ENCODE data around the gene DLX1. TPM values are rescaled to one million over a fixed set of nuclear protein-coding genes. Genes with fewer than 3 reads are reported as not detected.

DLX1 gene
- total RNA-seq, 1 experiment from 2014 or later: 7.6 TPM

- intact Hi-C loops (cut with micrococcal nuclease): loop anchor here (2.0 kb wide), 2 partner anchors 46 to 56 kb away; partner anchors contain the start of gene DLX1
- H3F3A ChIP-seq (ENCODE audit: low read length, unreplicated experiment): no peaks in the 10 kb centered on the region
- ChIA-PET CTCF (interaction anchor here (0.6 kb wide), 2 partner anchors 106 to 412 kb away, joined by 3 to 4 read pairs; no protein-coding TSS in a partner anchor), POLR2A (ENCODE audit: unreplicated experiment) (interaction anchor here (0.6 kb wide), 1 partner anchor 33 kb away, joined by 8 read pairs; no protein-coding TSS in a partner anchor)
- no peaks in the 10 kb centered on the region for H3K79me2 ChIP-seq (ENCODE audit: low read length)
- no peaks in the 10 kb centered on the region for H3K27me3 ChIP-seq (ENCODE audit: low read length)
- peak overlapping the region; percentile 65 for H3K27ac ChIP-seq (ENCODE audit: low read length)
- H3K4me2 ChIP-seq (ENCODE audit: low read length): peak overlapping the region; percentile 44
- H4K20me1 ChIP-seq (ENCODE audit: low read length): no peaks in the 10 kb centered on the region
- H3K9me3 ChIP-seq (ENCODE audit: low read length): no peaks in the 10 kb centered on the region
- no peaks in the 10 kb centered on the region for H3K36me3 ChIP-seq (ENCODE audit: low read depth, low read length)
- BruUV-seq (replicated peaks): no TSS peak
- H2AFZ ChIP-seq (ENCODE audit: low read length): no peak overlapping the region
- TF ChIP-seq EZH2 (IDR thresholded peaks at IDR 0.05; ENCODE audit: low read length, unreplicated experiment) (no peak), EZH2phosphoT487 (IDR thresholded peaks at IDR 0.05; ENCODE audit: borderline replicate concordance, low read length) (no peak)
- TF ChIP-seq, protein P1, sequence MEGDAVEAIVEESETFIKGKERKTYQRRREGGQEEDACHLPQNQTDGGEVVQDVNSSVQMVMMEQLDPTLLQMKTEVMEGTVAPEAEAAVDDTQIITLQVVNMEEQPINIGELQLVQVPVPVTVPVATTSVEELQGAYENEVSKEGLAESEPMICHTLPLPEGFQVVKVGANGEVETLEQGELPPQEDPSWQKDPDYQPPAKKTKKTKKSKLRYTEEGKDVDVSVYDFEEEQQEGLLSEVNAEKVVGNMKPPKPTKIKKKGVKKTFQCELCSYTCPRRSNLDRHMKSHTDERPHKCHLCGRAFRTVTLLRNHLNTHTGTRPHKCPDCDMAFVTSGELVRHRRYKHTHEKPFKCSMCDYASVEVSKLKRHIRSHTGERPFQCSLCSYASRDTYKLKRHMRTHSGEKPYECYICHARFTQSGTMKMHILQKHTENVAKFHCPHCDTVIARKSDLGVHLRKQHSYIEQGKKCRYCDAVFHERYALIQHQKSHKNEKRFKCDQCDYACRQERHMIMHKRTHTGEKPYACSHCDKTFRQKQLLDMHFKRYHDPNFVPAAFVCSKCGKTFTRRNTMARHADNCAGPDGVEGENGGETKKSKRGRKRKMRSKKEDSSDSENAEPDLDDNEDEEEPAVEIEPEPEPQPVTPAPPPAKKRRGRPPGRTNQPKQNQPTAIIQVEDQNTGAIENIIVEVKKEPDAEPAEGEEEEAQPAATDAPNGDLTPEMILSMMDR (conservative IDR thresholded peaks at IDR 0.05; ENCODE audit: low read depth, low read length): no peak
- peaks cover 18% of the 10 kb centered on the region for H3K4me1 ChIP-seq (ENCODE audit: insufficient read depth, low read length)
- no peaks in the 10 kb centered on the region for H3K9me2 ChIP-seq (replicated peaks; ENCODE audit: low read length)
- DNase-seq (peak; percentile 95), ATAC-seq (peak; percentile 96)
- no peak overlapping the region for H3K4me3 ChIP-seq (ENCODE audit: low read length)
- H3K9ac ChIP-seq (ENCODE audit: low read length): no peak overlapping the region
Observed at GRCh38 chr2:172038604-172039003, 46.7 kb upstream of the DLX1 start.

GRCh38 chr2:172039011-172039704 is 46.1 kb upstream of the DLX1 start:
- no peaks in the 10 kb centered on the region for H3K27me3 ChIP-seq (ENCODE audit: low read length)
- H3K9me2 ChIP-seq (replicated peaks; ENCODE audit: low read length): no peaks in the 10 kb centered on the region
- intact Hi-C loops (cut with micrococcal nuclease): loop anchor here (2.0 kb wide), 2 partner anchors 46 to 56 kb away; partner anchors contain the start of gene DLX1
- BruUV-seq (replicated peaks): no TSS peak
- H3F3A ChIP-seq (ENCODE audit: low read length, unreplicated experiment): no peaks in the 10 kb centered on the region
- H3K79me2 ChIP-seq (ENCODE audit: low read length): no peaks in the 10 kb centered on the region
- H3K27ac ChIP-seq (ENCODE audit: low read length): peak overlapping the region; percentile 65
- no peaks in the 10 kb centered on the region for H4K20me1 ChIP-seq (ENCODE audit: low read length)
- no peaks in the 10 kb centered on the region for H3K9me3 ChIP-seq (ENCODE audit: low read length)
- DNase-seq: no peak
- peak overlapping the region; percentile 19; the same call in 1 of the 2 replicates for H3K4me2 ChIP-seq (ENCODE audit: low read length)
- peak overlapping the region; percentile 8; the same call in 1 of the 2 replicates for H3K9ac ChIP-seq (ENCODE audit: low read length)
- TF ChIP-seq, protein P1 (conservative IDR thresholded peaks at IDR 0.05; ENCODE audit: low read depth, low read length): no peak
- TF ChIP-seq EZH2 (IDR thresholded peaks at IDR 0.05; ENCODE audit: low read length, unreplicated experiment) (no peak), EZH2phosphoT487 (IDR thresholded peaks at IDR 0.05; ENCODE audit: borderline replicate concordance, low read length) (no peak)
- CTCF ChIA-PET: interaction anchor here (0.6 kb wide), 1 partner anchor 105 kb away, joined by 3 read pairs; no protein-coding TSS in a partner anchor
- H3K36me3 ChIP-seq (ENCODE audit: low read depth, low read length): no peaks in the 10 kb centered on the region
- POLR2A ChIA-PET (ENCODE audit: unreplicated experiment): no interaction called here
- no peak overlapping the region for H3K4me3 ChIP-seq (ENCODE audit: low read length)
- peaks cover 18% of the 10 kb centered on the region for H3K4me1 ChIP-seq (ENCODE audit: insufficient read depth, low read length)
- H2AFZ ChIP-seq (ENCODE audit: low read length): no peak overlapping the region
- peak; percentile 40 for ATAC-seq

- ATAC-seq (no peak), DNase-seq (no peak)
- no peaks in the 10 kb centered on the region for H3K9me2 ChIP-seq (replicated peaks; ENCODE audit: low read length)
- H3F3A ChIP-seq (ENCODE audit: low read length, unreplicated experiment): no peaks in the 10 kb centered on the region
- no peaks in the 10 kb centered on the region for H3K36me3 ChIP-seq (ENCODE audit: low read depth, low read length)
- no peaks in the 10 kb centered on the region for H3K27me3 ChIP-seq (ENCODE audit: low read length)
- intact Hi-C loops (cut with micrococcal nuclease): no loop called here
- TF ChIP-seq, protein P1 (conservative IDR thresholded peaks at IDR 0.05; ENCODE audit: low read depth, low read length): no peak
- TF ChIP-seq EZH2phosphoT487 (IDR thresholded peaks at IDR 0.05; ENCODE audit: borderline replicate concordance, low read length): no peak
- TF ChIP-seq EZH2 (IDR thresholded peaks at IDR 0.05; ENCODE audit: low read length, unreplicated experiment): no peak
- no peak overlapping the region for H3K4me3 ChIP-seq (ENCODE audit: low read length)
- no peak overlapping the region for H3K4me2 ChIP-seq (ENCODE audit: low read length)
- CTCF ChIA-PET: no interaction called here
- no peak overlapping the region for H3K27ac ChIP-seq (ENCODE audit: low read length)
- no peaks in the 10 kb centered on the region for H3K79me2 ChIP-seq (ENCODE audit: low read length)
- H4K20me1 ChIP-seq (ENCODE audit: low read length): no peaks in the 10 kb centered on the region
- peaks cover 18% of the 10 kb centered on the region for H3K4me1 ChIP-seq (ENCODE audit: insufficient read depth, low read length)
- no TSS peak for BruUV-seq (replicated peaks)
- H3K9ac ChIP-seq (ENCODE audit: low read length): no peak overlapping the region
- no peak overlapping the region for H2AFZ ChIP-seq (ENCODE audit: low read length)
- no peaks in the 10 kb centered on the region for H3K9me3 ChIP-seq (ENCODE audit: low read length)
- POLR2A ChIA-PET (ENCODE audit: unreplicated experiment): interaction anchor here (0.5 kb wide), 1 partner anchor 412 kb away, joined by 4 read pairs; no protein-coding TSS in a partner anchor
Observed at GRCh38 chr2:172040311-172040710, 45.0 kb upstream of the DLX1 start.

Data from PC-3 (cell line).